HG03060 (cell line): ENCODE data around the gene UBE4A.

Source experiments
- ATAC-seq: cut with Tn5 transposase; IDR thresholded peaks from one replicate; pipeline ENCODE4 v1.9.1; 2021; ENCODE audit warnings: low read depth, moderate number of reproducible peaks; ENCODE audit not compliant: unreplicated experiment

Gene UBE4A

DNA sequence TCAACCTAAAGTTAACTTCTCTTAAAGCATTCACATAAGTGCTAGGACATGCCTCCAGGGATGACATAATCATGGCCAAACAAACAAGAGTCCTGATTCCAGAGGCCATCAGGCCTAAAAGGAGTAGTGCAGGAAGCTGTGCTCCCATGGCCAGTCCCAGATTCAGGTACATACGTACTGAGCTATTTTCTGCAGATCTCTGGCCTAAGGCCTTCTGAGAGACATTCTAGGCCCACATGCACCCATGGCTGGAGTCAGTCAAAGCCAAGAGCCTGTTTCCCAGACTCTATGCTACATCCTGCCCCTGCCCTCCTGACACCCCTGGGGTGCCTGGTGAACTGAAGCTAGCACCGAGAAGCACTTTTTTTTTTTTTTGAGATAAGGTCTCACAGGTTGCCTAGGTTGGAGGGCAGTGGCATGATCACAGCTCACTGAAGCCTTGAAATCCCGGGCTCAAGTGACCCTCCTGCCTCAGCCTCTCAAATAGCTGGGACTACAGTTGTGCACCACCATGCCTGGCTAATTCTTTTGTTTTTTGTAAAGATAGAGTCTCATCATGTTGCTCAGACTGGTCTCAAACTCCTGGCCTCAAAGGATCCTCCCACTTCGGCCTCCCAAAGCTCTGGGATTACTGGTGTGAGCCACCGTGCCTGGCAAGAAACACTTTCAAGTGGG lies 17.4 kb upstream of the UBE4A start:
- ATAC-seq: no peak

DNA sequence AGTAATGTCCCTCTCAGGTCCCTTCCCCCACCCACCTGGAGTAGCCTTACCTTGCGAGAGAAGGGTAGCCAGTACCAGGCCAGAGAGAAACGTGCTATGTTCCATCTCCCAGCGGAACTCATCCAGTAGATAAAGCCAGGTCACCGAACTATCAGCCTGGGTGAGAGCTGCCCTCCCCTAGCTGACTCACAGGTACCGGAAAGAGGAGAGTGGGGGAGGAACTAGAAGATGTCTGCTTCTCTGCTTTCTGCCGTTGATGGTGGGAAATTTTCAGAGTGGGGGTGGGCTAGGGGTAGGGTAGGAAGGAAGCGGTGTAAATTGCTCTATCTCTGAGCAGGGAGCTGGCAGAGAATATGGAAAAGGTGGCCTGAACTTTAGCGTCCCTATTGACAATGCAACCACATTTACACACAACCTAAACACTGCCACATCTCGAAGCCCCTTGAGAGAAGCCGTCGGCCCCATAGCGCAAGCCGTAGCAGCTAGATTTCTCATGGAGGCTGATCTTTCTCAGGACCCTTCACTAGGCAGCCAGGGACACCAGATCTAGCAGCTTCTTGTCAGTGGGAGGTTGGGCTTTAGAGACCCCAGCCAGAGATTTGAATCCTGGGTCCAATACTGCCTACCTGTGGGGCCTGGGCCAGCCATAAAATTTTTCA lies 16.8 kb upstream of the UBE4A start, which contains the start of gene CD3D:
CD3D (minus strand) TSS at position 203 of the 659 bp plus-strand sequence; CDS start at position 105, 98 bp downstream.
- no peak for ATAC-seq

DNA sequence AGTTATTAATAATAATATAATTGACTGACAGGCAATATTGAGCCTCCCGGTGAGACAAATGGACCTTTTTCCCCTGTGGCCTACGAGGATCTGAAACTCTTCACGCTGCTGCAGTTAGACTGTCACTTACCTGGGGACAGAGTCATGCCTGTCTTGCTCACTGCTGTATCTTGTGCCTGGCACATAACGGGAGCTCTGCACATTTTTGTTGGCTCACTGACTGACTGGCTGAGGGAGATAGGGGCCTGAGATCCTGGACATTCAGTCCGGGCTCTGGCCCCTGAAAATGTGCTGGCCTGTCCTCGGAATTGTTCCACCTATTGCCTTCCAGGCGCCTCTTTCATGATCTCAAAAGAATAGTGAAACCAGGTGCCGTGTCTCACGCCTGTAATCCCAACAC lies 16.2 kb upstream of the UBE4A start:
- no peak for ATAC-seq

DNA sequence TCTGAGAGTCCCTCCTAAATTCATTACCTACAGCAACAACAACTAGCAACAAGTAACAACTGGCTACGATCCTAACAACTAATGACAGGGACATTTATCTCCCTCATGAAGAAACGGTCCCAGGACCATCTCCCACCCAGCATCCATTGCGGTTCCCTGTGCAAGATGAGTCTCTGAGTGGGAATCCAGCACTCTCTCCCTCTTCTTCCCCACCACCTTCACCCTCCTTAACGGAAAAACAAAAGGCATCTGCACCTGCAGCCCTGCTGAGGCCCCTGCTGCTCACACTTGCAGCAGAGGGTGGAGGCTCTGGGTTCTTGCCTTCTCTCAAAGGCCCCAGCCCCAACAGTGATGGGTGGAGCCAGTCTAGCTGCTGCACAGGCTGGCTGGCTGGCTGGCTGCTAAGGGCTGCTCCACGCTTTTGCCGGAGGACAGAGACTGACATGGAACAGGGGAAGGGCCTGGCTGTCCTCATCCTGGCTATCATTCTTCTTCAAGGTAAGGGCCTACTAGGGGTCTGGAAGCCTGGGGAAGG lies 15.4 kb upstream of the UBE4A start, which contains the start of gene CD3G:
CD3G (plus strand) TSS at position 364 of the 535 bp plus-strand sequence; CDS start at position 444, 80 bp downstream.
- ATAC-seq: no peak

DNA sequence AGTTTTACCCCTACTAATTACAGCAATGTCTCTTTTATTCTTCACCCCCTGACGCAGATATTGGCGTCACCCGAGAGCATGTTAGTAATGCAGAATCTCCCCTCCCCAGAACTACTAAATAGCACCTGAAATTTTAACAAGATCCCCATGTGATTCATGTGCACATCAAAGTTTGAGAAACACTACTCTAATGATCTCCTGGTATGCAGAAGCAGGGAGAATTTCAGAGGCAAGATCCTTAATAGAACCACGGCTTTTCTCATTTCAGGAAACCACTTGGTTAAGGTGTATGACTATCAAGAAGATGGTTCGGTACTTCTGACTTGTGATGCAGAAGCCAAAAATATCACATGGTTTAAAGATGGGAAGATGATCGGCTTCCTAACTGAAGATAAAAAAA lies 9.9 kb upstream of the UBE4A start:
- ATAC-seq: no peak

DNA sequence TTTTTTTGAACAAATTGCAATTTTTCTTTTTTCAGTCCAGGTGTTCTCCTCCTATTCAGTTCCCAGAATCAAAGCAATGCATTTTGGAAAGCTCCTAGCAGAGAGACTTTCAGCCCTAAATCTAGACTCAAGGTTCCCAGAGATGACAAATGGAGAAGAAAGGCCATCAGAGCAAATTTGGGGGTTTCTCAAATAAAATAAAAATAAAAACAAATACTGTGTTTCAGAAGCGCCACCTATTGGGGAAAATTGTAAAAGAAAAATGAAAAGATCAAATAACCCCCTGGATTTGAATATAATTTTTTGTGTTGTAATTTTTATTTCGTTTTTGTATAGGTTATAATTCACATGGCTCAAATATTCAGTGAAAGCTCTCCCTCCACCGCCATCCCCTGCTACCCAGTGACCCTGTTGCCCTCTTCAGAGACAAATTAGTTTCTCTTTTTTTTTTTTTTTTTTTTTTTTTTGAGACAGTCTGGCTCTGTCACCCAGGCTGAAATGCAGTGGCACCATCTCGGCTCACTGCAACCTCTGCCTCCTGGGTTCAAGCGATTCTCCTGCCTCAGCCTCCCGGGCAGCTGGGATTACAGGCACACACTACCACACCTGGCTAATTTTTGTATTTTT lies 6.2 kb upstream of the UBE4A start:
- no peak for ATAC-seq

DNA sequence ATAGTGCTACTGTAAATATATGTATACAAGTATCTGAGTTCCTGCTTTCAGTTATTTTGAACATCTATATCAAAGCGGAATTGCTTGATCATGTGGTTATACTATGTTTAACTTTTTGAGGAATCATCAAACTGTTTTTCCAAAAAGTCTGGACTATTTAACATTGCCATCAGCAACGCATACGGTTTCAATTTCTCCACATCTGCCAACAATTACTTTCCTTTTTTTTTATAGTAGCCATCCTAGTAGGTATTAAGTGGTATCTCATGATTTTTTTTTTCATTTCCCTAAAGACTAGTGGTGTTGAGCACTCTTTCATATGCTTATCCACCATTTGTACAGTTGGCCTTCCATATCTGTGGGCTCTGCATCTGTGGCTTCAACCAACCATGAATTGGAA lies 1.3 kb upstream of the UBE4A start:
- no peak for ATAC-seq

DNA sequence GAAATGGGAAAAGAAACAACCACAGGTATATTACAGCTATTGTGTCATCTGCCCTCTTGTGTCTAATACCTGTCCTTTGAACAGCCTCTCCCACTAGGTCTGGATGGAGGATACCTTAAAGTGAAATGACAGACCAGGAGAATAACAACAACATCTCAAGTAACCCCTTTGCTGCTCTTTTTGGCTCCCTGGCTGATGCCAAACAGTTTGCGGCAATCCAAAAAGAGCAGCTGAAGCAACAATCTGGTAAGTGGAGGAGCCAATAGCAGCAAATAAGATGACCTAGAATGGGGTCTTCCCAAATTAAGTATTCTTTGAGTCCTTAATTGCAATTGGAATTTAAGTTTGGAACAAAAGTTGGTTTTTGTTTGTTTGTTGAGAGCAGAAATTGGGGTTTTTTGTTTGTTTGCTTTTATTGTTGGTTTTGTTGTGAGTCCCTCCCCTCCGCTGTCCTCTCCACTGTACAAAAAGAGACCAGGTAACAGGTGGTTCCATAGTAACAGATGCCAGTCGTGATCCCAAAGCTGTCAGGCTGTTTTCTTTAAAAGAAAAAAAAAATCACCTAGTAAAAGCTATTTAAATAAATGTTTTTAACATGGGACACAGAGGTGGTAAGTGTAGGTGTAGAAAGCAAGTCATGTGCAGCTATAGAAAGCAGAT lies 5.7 kb downstream of the UBE4A start:
- no peak for ATAC-seq

DNA sequence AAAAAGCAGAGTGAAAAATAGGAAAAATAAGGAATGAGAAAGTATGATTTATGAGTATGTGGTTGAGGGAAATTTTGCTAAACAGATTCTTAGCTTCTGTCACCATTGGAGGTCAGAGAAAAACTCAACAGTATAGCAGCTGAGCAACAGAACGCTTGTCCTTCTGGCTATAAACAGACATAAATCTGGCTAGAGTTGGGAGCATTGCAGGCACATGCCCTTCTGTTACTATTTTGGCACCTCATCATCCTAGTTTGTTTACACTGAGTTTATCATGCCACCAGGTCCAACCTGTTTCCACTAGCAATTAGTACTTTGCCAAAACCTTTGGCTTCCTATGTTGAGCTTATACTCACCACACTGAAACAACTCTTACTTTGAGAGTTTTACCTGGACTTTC lies 6.9 kb downstream of the UBE4A start:
- ATAC-seq: no peak

DNA sequence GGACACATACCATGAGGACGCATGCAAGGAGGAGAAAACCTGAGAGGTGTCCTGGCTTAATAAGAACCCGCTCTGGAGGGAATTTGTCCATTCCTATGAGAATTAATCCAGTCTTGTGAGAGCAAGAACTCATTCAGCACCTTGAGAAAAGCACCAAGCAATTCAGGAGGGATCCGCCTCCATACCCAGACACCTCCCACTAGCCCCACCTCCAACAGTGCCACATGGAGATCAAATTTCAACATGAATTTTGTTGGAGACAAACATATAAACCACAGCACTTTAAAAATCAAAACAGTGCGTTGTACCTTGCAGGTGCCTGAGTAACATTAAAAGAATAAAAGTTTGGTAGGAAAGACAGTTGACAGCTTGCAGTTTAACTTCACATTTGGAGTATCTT lies 11.4 kb downstream of the UBE4A start:
- no peak for ATAC-seq

DNA sequence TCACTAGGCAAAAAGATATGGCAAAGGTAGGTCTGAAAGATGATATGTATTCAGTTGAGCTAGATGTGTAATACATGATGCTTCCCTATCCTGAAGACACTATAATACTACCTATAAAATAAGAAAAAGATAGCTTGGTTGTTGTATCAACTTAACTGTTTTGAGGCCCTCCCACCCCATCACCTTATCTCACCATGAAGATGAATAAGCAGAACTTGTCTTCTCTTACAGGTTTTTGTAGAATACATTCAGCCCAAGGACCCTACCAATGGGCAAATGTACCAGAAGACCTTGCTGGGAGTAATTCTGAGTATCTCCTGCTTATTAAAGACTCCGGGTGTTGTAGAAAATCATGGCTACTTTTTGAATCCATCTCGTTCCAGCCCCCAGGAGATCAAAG lies 13.9 kb downstream of the UBE4A start:
- no peak for ATAC-seq

DNA sequence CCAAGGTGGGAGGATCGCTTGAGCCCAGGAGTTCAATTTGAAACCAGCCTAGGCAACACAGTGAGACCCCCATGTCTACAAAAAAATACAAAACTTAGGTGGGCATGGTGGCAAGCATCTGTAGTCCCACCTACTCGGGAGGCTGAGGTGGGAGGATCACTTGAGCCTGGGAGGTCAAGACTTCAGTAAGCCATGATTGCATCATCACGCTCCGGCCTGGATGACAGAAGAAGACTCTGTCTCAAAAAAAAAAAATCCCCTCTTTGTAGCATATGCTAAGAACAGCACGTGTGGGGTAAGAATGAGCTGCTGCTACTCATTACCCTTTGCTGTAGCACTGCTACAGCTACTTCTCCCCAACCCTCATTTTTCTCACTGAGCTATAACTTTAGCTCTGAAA lies 14.5 kb downstream of the UBE4A start:
- no peak for ATAC-seq

DNA sequence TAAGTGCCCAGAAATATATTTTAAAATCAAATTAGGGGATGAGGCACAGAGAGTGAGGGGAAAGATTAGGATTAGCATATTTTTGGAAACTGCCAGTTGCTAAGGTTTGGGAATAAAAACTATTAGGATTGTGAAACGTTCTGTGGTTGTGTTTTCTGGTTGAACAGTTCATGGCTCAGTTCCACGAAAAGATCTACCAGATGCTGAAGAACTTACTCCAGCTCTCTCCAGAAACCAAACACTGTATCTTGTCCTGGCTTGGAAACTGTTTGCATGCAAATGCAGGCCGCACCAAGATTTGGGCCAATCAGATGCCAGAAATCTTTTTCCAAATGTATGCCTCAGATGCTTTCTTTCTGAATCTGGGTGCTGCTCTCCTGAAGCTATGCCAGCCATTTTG lies 15.3 kb downstream of the UBE4A start:
- ATAC-seq: no peak

DNA sequence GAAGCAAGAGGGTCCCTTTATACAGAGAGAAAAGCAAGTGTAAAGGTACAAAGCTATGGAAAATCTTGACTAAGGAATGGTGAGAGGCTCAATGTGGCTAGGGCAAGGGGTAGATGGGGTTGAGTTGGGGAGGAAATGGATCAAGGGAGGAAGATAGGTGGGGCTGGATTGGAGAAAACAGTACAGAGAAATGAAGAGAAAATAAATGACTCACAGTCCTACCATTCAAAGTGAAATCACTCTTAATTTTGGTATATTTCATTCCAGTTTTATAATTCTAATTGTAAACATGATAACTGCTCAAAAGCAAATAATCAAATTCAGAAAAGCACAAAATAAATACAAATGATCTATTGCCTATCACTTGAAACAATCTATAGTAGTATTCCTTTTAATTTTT lies 16.6 kb downstream of the UBE4A start:
- ATAC-seq: no peak

DNA sequence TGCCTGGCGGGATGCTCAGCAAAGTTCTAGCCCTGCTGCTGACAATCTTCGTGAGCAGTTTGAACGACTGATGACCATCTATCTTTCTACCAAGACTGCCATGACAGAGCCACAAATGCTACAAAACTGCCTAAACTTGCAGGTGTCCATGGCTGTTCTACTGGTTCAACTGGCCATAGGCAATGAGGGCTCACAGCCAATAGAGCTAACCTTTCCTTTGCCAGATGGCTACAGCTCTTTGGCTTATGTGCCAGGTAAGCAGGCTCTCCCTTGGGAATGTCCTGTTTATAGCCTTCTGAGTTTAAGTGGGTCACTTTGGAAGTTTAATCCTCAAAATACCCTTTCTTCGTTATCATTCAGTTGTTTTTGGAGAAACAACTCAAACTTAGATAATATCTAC lies 20.1 kb downstream of the UBE4A start:
- no peak for ATAC-seq

DNA sequence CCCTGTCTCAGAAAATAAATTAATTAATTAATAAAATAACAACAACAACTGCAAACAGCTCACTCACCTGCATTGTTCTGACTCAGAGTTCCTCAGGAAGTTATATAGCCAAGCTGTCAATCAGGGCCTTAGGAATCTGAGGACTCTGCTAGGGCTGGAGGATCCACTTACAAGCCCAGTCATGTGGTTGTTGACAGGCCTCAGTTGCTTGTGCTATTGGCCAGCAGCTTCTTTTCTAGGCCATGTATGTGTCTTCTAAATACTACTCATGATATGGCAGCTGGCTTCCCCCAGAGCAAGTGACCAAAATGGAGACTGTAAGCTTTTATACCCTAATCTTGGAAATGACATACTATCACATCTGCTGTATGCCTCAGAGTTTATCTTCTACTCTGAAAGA lies 21.2 kb downstream of the UBE4A start:
- no peak for ATAC-seq

DNA sequence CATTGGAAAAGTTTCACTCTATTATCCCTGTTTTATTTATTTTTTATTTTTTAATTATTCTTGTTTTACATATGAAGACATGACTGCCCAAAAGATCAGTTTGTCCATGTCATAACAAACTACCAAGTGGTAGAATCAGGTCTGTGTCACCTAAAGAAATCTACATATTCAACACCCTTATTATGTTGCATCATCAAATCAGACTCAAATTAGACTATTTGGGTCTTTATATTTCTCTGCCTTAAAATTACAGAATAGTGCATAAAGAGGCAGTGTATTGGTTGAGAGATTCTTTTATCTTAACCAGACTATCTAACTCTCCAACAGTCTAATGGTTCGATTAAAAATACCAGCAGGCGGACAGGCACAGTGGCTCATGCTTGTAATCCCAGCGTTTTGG lies 23.6 kb downstream of the UBE4A start:
- ATAC-seq: no peak

DNA sequence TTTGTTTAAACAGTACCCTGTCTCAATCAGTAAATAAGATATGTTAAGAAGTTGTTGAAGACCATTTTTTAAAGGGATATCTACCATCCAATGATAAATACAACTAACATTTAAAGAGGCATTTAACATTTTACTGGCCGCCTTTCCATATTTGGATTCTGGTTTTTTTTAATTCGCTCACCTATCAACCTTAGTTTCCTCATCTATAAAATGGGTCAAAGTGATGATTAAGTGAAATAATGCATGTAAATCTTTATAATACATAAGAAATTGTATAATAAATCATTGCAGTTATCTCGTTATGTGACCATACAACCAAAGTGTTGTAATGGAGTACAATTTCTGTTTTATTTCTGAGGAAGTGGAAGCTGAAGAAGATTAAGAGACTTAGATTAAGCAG lies 24.3 kb downstream of the UBE4A start:
- ATAC-seq: no peak

DNA sequence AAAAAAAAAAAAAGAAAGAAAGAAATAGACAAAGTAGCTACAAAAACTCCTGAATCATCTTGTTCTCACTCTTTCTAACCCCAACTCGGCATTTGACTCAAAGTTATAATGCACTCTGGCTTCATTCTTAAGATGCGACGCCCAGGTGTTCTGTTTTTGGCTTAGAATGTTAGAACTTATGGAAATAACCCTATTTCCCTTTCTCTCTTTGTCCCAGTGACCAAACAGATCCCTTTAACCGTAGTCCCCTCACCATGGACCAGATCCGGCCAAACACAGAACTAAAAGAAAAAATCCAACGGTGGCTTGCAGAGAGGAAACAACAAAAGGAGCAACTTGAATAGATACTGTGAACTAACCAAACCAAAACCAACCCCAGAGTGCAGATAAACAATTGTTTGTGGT lies 36.7 kb downstream of the UBE4A start:
- ATAC-seq: no peak

DNA sequence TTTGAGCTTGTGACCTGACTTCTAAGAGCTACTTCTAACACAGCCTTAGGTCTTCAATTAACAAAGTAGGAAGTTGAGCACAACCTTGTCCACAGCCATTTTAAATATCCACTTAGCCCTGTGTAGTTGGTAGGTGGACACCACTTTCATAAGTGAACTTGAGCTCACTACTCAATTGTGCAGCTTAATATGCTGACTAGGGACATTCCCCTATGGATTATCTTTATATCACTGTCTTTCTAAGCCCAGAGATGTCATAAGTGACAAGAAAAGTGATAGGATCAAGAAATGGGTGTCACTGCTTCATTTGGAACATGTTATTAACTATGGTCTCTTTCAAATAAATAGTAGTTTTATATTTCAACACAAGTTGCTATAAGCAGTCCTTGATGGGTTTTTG lies 38.0 kb downstream of the UBE4A start:
- ATAC-seq: no peak
